HG02973 (cell line): ENCODE data around the gene ADPRS.

ENCODE experiments used
- ATAC-seq: cut with Tn5 transposase; IDR thresholded peaks from one replicate; pipeline ENCODE4 v1.9.1; 2021; ENCODE audit warnings: moderate library complexity; ENCODE audit not compliant: unreplicated experiment

ADPRS gene

GRCh38 chr1:36128126-36128904 is 39.6 kb downstream of the ADPRS start:
- no peak for ATAC-seq

GRCh38 chr1:36128905-36129206 is 40.2 kb downstream of the ADPRS start:
- ATAC-seq: no peak

GRCh38 chr1:36132029-36132428 is 43.3 kb downstream of the ADPRS start:
- no peak for ATAC-seq

- ATAC-seq: no peak
Observed at GRCh38 chr1:36133484-36133883, 44.8 kb downstream of the ADPRS start.

- ATAC-seq: no peak
Observed at GRCh38 chr1:36134031-36134430, 45.3 kb downstream of the ADPRS start.

GRCh38 chr1:36134505-36135329 is 46.0 kb downstream of the ADPRS start:
- no peak for ATAC-seq

- no peak for ATAC-seq
Observed at GRCh38 chr1:36135330-36135667, 46.6 kb downstream of the ADPRS start.

GRCh38 chr1:36135796-36136195 is 47.1 kb downstream of the ADPRS start:
- ATAC-seq: no peak

GRCh38 chr1:36136535-36136934 is 47.8 kb downstream of the ADPRS start:
- no peak for ATAC-seq

GRCh38 chr1:36137226-36137625 is 48.5 kb downstream of the ADPRS start:
- ATAC-seq: no peak

- ATAC-seq: no peak
Observed at GRCh38 chr1:36137776-36138175, 49.1 kb downstream of the ADPRS start.

GRCh38 chr1:36139521-36139920 is 50.8 kb downstream of the ADPRS start:
- ATAC-seq: no peak

GRCh38 chr1:36142121-36142520 is 53.4 kb downstream of the ADPRS start:
- no peak for ATAC-seq

GRCh38 chr1:36143424-36143823 is 54.7 kb downstream of the ADPRS start:
- no peak for ATAC-seq
